Measurements from ENCODE around the gene PRKCD.

PRKCD gene

GRCh38 chr3:53236112-53236841 lies 75.3 kb downstream of the PRKCD start:
- DNase-seq, result no peak

- DNase-seq, result no peak
These were observed 77.2 kb downstream of the PRKCD start for GRCh38 chr3:53238051-53238850.

GRCh38 chr3:53238886-53239285 lies 77.9 kb downstream of the PRKCD start:
- DNase-seq, result no peak

GRCh38 chr3:53239800-53240199 lies 78.8 kb downstream of the PRKCD start:
- DNase-seq, result no peak

GRCh38 chr3:53240989-53241972 lies 80.3 kb downstream of the PRKCD start:
- DNase-seq, result no peak

GRCh38 chr3:53242155-53242554 lies 81.1 kb downstream of the PRKCD start:
- DNase-seq, result no peak
